Activated naive CD4-positive, alpha-beta T cell treated with anti-CD3 and anti-CD28 coated beads, Interleukin-2, amount 10 ng/mL, durations not matched to agents 7 days and 5 days (primary cell): Measurements from ENCODE around the gene PIGQ.

Experiments
- CTCF ChIA-PET: fragments of 350-600 bp; sonication (Branson Sonifier 250); formaldehyde crosslinking; loops from one replicate; lab custom pipeline; 2021; ENCODE audit warnings: antibody characterized with exemption; lab: Charles Lee
- DNase-seq: peaks from one replicate; pipeline ENCODE4 v3.0.0-alpha.2; 2020
- H3K27ac Mint-ChIP-seq: one replicate; pipeline ENCODE4 v1.8.0; 2021; ENCODE audit warnings: mild to moderate bottlenecking, moderate library complexity, mixed read lengths
- H3K27me3 Mint-ChIP-seq: one replicate; pipeline ENCODE4 v1.8.0; 2021; ENCODE audit warnings: mild to moderate bottlenecking, mixed read lengths
- H3K36me3 Mint-ChIP-seq: one replicate; pipeline ENCODE4 v1.8.0; 2021; ENCODE audit warnings: mixed read lengths
- H3K4me1 Mint-ChIP-seq: one replicate; pipeline ENCODE4 v1.8.0; 2021; ENCODE audit warnings: mixed read lengths
- H3K4me3 Mint-ChIP-seq: one replicate; pipeline ENCODE4 v1.8.0; 2021; ENCODE audit warnings: mild to moderate bottlenecking, moderate library complexity, mixed read lengths
- H3K9me3 Mint-ChIP-seq: one replicate; pipeline ENCODE4 v1.8.0; 2021; ENCODE audit warnings: mixed read lengths

The PIGQ gene

GRCh38 chr16:540645-541340 lies 29.0 kb upstream of the PIGQ start:
- H3K4me1 Mint-ChIP-seq, result peaks cover 5% of the 10 kb centered on the region
- H3K27ac Mint-ChIP-seq, result no peak overlapping the region
- CTCF ChIA-PET, result interaction anchor here (0.7 kb wide), 1 partner anchor 434 kb away, joined by 3 read pairs; no protein-coding TSS in a partner anchor

GRCh38 chr16:543301-544164 lies 26.2 kb upstream of the PIGQ start:
- Mint-ChIP-seq H3K27ac (no peak overlapping the region), H3K36me3 (peaks cover 5% of the 10 kb centered on the region), H3K9me3 (no peaks in the 10 kb centered on the region), H3K27me3 (no peaks in the 10 kb centered on the region), H3K4me1 (peaks cover 5% of the 10 kb centered on the region), H3K4me3 (no peak overlapping the region)
- DNase-seq, result no peak
- CTCF ChIA-PET, result no interaction called here

More at GRCh38 chr16:540645-541340, 29.0 kb upstream of the PIGQ start:
- H3K36me3 Mint-ChIP-seq, result peaks cover 5% of the 10 kb centered on the region
- H3K27me3 Mint-ChIP-seq, result no peaks in the 10 kb centered on the region
- no peaks in the 10 kb centered on the region for H3K9me3 Mint-ChIP-seq
- H3K4me3 Mint-ChIP-seq, result no peak overlapping the region
- DNase-seq, result no peak

- no peaks in the 10 kb centered on the region for H3K9me3 Mint-ChIP-seq
- H3K4me3 Mint-ChIP-seq, result no peak overlapping the region
- H3K36me3 Mint-ChIP-seq, result peaks cover 5% of the 10 kb centered on the region
- H3K4me1 Mint-ChIP-seq, result peaks cover 5% of the 10 kb centered on the region
- CTCF ChIA-PET, result no interaction called here
- DNase-seq, result no peak
- H3K27ac Mint-ChIP-seq, result no peak overlapping the region
- H3K27me3 Mint-ChIP-seq, result no peaks in the 10 kb centered on the region
Observed at GRCh38 chr16:544517-544916, 25.3 kb upstream of the PIGQ start.

GRCh38 chr16:546909-547770 lies 22.6 kb upstream of the PIGQ start:
- peak; percentile 61 for DNase-seq
- H3K36me3 Mint-ChIP-seq, result peaks cover 5% of the 10 kb centered on the region
- H3K4me1 Mint-ChIP-seq, result peaks cover 4% of the 10 kb centered on the region
- CTCF ChIA-PET, result no interaction called here
- no peaks in the 10 kb centered on the region for H3K9me3 Mint-ChIP-seq
- H3K27ac Mint-ChIP-seq, result no peak overlapping the region
- H3K27me3 Mint-ChIP-seq, result no peaks in the 10 kb centered on the region
- no peak overlapping the region for H3K4me3 Mint-ChIP-seq

- no peaks in the 10 kb centered on the region for H3K27me3 Mint-ChIP-seq
- no peak overlapping the region for H3K4me3 Mint-ChIP-seq
- CTCF ChIA-PET, result no interaction called here
- H3K27ac Mint-ChIP-seq, result no peak overlapping the region
- DNase-seq, result no peak
- no peaks in the 10 kb centered on the region for H3K4me1 Mint-ChIP-seq
- H3K36me3 Mint-ChIP-seq, result peaks cover 2% of the 10 kb centered on the region
- no peaks in the 10 kb centered on the region for H3K9me3 Mint-ChIP-seq
Observed at GRCh38 chr16:548586-548985, 21.2 kb upstream of the PIGQ start.

GRCh38 chr16:549544-550263 lies 20.1 kb upstream of the PIGQ start:
- Mint-ChIP-seq H3K4me3 (no peak overlapping the region), H3K4me1 (no peaks in the 10 kb centered on the region)

GRCh38 chr16:551210-551609 lies 18.6 kb upstream of the PIGQ start:
- no peaks in the 10 kb centered on the region for H3K4me1 Mint-ChIP-seq
- no peaks in the 10 kb centered on the region for H3K27me3 Mint-ChIP-seq
- peaks cover 4% of the 10 kb centered on the region for H3K36me3 Mint-ChIP-seq
- no peak overlapping the region for H3K4me3 Mint-ChIP-seq
- DNase-seq, result no peak
- no peaks in the 10 kb centered on the region for H3K9me3 Mint-ChIP-seq
- H3K27ac Mint-ChIP-seq, result no peak overlapping the region
- CTCF ChIA-PET, result no interaction called here

More at GRCh38 chr16:549544-550263, 20.1 kb upstream of the PIGQ start:
- Mint-ChIP-seq H3K36me3 (peaks cover 4% of the 10 kb centered on the region), H3K9me3 (no peaks in the 10 kb centered on the region), H3K27ac (no peak overlapping the region), H3K27me3 (no peaks in the 10 kb centered on the region)
- CTCF ChIA-PET, result no interaction called here
- no peak for DNase-seq

- no peak for DNase-seq
- Mint-ChIP-seq H3K27me3 (peaks cover under 1% of the 10 kb centered on the region), H3K27ac (no peak overlapping the region), H3K4me3 (no peak overlapping the region), H3K36me3 (peaks cover 4% of the 10 kb centered on the region), H3K4me1 (no peaks in the 10 kb centered on the region), H3K9me3 (no peaks in the 10 kb centered on the region)
- CTCF ChIA-PET, result no interaction called here
Observed at GRCh38 chr16:552171-552570, 17.6 kb upstream of the PIGQ start.

GRCh38 chr16:553601-554296 lies 16.0 kb upstream of the PIGQ start:
- H3K27me3 Mint-ChIP-seq, result peaks cover 16% of the 10 kb centered on the region
- H3K36me3 Mint-ChIP-seq, result peaks cover 4% of the 10 kb centered on the region
- DNase-seq, result no peak
- CTCF ChIA-PET, result no interaction called here
- H3K27ac Mint-ChIP-seq, result no peak overlapping the region
- H3K4me3 Mint-ChIP-seq, result no peak overlapping the region
- no peaks in the 10 kb centered on the region for H3K4me1 Mint-ChIP-seq
- H3K9me3 Mint-ChIP-seq, result no peaks in the 10 kb centered on the region

GRCh38 chr16:554297-554621 lies 15.5 kb upstream of the PIGQ start:
- CTCF ChIA-PET, result no interaction called here
- no peaks in the 10 kb centered on the region for H3K9me3 Mint-ChIP-seq
- peaks cover 4% of the 10 kb centered on the region for H3K36me3 Mint-ChIP-seq
- H3K27ac Mint-ChIP-seq, result no peak overlapping the region
- no peak overlapping the region for H3K4me3 Mint-ChIP-seq
- H3K27me3 Mint-ChIP-seq, result peaks cover 21% of the 10 kb centered on the region
- no peak for DNase-seq
- no peaks in the 10 kb centered on the region for H3K4me1 Mint-ChIP-seq

- Mint-ChIP-seq H3K27ac (no peak overlapping the region), H3K4me1 (no peaks in the 10 kb centered on the region), H3K27me3 (peaks cover 26% of the 10 kb centered on the region), H3K4me3 (no peak overlapping the region), H3K9me3 (no peaks in the 10 kb centered on the region), H3K36me3 (peaks cover 4% of the 10 kb centered on the region)
- CTCF ChIA-PET, result no interaction called here
- DNase-seq, result no peak
Observed at GRCh38 chr16:554640-555365, 15.0 kb upstream of the PIGQ start.

GRCh38 chr16:555528-556473 lies 14.0 kb upstream of the PIGQ start:
- Mint-ChIP-seq H3K36me3 (peaks cover 4% of the 10 kb centered on the region), H3K4me1 (no peaks in the 10 kb centered on the region), H3K27ac (no peak overlapping the region), H3K9me3 (no peaks in the 10 kb centered on the region), H3K4me3 (no peak overlapping the region), H3K27me3 (peaks cover 27% of the 10 kb centered on the region)
- no peak for DNase-seq
- CTCF ChIA-PET, result no interaction called here
